Measurements from ENCODE around the gene ZC3H14.

Gene ZC3H14

GRCh38 chr14:88588081-88588480 is 25.2 kb downstream of the ZC3H14 start:
- FAIRE-seq (no peak), DNase-seq (ENCODE audit: insufficient read length, low spot score) (no peak)
- TF ChIP-seq CTCF (IDR thresholded peaks at IDR 0.05; ENCODE audit: insufficient read depth, missing control alignments) = no peak

- no peak for TF ChIP-seq CTCF (IDR thresholded peaks at IDR 0.05; ENCODE audit: insufficient read depth, missing control alignments)
- no peak for FAIRE-seq
- DNase-seq (ENCODE audit: insufficient read length, low spot score) = no peak
Measured at GRCh38 chr14:88590173-88590572, 27.3 kb downstream of the ZC3H14 start.

- no peak for FAIRE-seq
- no peak for DNase-seq (ENCODE audit: insufficient read length, low spot score)
- TF ChIP-seq CTCF (IDR thresholded peaks at IDR 0.05; ENCODE audit: insufficient read depth, missing control alignments) = no peak
Measured at GRCh38 chr14:88592031-88592430, 29.2 kb downstream of the ZC3H14 start.

GRCh38 chr14:88597038-88597437 is 34.2 kb downstream of the ZC3H14 start:
- DNase-seq (ENCODE audit: insufficient read length, low spot score) (no peak), FAIRE-seq (no peak)
- no peak for TF ChIP-seq CTCF (IDR thresholded peaks at IDR 0.05; ENCODE audit: insufficient read depth, missing control alignments)

GRCh38 chr14:88597601-88598000 is 34.8 kb downstream of the ZC3H14 start:
- TF ChIP-seq CTCF (IDR thresholded peaks at IDR 0.05; ENCODE audit: insufficient read depth, missing control alignments) = no peak
- FAIRE-seq (no peak), DNase-seq (ENCODE audit: insufficient read length, low spot score) (no peak)

GRCh38 chr14:88598097-88598675 is 35.3 kb downstream of the ZC3H14 start:
- FAIRE-seq = no peak
- DNase-seq (ENCODE audit: insufficient read length, low spot score) = no peak
- TF ChIP-seq CTCF (IDR thresholded peaks at IDR 0.05; ENCODE audit: insufficient read depth, missing control alignments) = no peak

- no peak for FAIRE-seq
- no peak for DNase-seq (ENCODE audit: insufficient read length, low spot score)
- TF ChIP-seq CTCF (IDR thresholded peaks at IDR 0.05; ENCODE audit: insufficient read depth, missing control alignments) = no peak
Measured at GRCh38 chr14:88599326-88599725, 36.5 kb downstream of the ZC3H14 start.

All from D721Med (cell line).